DOHH2 (cell line): Measurements from ENCODE around the gene CAPZA2.

Source experiments
- CTCF ChIP-seq: fragments of 200-600 bp; sonication (generic); IDR thresholded peaks from one replicate; pipeline ENCODE4 v1.5.1; 2014; ENCODE audit warnings: antibody characterized with exemption, mild to moderate bottlenecking, low read depth, low read length; ENCODE audit not compliant: poor library complexity, severe bottlenecking
- EZH2phosphoT487 ChIP-seq: fragments of 200-600 bp; sonication (generic); IDR thresholded peaks from 2 replicates; pipeline ENCODE4 v1.6.1; 2017; ENCODE audit warnings: borderline replicate concordance, mild to moderate bottlenecking, antibody characterized with exemption, low read length, moderate library complexity, mixed read lengths

- TF ChIP-seq EZH2phosphoT487 (no peak), CTCF (no peak)
Measured at GRCh38 chr7:116824449-116824848, 37.9 kb upstream of the CAPZA2 start.
